Jurkat, Clone E6-1 (cell line): ENCODE data around the gene EML1.
"Not testable (repeated sequence)": the region's sequence is repeated elsewhere in the genome, so short reads cannot be mapped to it uniquely, and the experiment has no call there.

Experiments
- DNase-seq: peaks from one replicate; pipeline ENCODE4 v3.0.0-alpha.2; 2011; ENCODE audit warnings: low read depth, low spot score
- H3K4me3 ChIP-seq: 2 replicates; pipeline ENCODE4 v1.5.1; 2011; ENCODE audit warnings: mild to moderate bottlenecking, low read length, control low read depth, moderate library complexity

EML1 gene

DNA sequence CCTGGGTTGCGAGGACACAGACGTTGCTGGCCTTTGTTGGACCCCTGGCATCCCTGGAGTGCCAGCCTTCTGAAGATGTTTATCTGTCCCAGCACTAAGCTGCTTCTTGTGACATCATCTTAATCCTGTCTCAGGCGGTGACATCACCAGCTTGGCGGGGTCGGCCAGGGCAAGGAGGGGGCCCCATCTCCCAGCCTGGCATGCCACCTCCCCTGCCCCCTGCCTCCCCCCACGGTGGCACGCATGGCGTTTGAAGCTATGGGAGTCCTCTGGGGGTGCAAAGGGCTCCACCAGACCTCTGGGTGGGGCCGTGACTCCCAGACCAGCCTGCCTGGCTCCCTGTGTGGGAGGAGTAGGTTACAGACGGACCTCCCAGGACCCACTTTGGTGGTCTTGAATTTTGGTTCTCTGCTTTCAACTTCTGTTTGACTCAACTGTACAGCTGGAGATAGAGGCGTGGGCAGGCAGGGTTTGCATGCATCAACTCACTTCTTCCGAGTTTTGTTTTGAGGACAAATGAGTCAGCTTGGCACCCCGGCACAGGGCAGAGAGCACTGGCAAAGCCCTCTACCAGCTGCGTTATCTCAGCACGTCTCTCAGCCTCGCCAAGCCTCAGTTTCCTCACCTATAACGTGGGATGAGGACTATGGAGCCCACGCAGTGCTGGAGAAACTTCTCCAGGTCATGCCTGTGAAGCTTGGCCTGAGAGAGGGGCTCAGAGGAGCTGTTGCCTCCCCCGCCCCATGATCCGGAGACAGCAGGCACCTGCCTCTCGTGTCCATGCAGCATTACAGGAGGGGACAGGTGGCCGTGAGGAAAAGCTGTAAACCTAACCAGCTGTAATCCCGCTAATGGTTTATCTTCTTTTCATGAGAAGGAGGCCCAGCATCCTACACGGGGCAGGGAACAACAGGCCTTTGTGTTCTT lies 38.8 kb upstream of the EML1 start:
- no peak overlapping the region for H3K4me3 ChIP-seq
- DNase-seq = no peak

DNA sequence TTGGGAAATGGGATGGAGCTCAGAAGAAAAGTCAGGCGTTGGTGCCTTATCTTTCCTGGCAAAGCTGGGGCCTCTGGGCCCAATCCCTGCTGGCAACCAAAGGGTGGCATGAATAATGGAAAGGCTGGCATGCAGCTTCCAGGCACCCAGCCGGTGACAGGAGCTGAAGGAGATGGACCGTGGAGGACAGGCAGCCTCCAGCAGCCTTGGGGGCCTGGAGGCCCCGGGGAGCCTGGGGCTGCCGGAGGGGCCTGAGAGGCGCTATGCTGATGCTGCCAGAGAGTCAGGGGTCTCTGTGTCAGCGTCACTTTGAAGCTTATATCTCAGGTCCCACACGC lies 38.2 kb upstream of the EML1 start:
- H3K4me3 ChIP-seq = no peak overlapping the region
- no peak for DNase-seq

DNA sequence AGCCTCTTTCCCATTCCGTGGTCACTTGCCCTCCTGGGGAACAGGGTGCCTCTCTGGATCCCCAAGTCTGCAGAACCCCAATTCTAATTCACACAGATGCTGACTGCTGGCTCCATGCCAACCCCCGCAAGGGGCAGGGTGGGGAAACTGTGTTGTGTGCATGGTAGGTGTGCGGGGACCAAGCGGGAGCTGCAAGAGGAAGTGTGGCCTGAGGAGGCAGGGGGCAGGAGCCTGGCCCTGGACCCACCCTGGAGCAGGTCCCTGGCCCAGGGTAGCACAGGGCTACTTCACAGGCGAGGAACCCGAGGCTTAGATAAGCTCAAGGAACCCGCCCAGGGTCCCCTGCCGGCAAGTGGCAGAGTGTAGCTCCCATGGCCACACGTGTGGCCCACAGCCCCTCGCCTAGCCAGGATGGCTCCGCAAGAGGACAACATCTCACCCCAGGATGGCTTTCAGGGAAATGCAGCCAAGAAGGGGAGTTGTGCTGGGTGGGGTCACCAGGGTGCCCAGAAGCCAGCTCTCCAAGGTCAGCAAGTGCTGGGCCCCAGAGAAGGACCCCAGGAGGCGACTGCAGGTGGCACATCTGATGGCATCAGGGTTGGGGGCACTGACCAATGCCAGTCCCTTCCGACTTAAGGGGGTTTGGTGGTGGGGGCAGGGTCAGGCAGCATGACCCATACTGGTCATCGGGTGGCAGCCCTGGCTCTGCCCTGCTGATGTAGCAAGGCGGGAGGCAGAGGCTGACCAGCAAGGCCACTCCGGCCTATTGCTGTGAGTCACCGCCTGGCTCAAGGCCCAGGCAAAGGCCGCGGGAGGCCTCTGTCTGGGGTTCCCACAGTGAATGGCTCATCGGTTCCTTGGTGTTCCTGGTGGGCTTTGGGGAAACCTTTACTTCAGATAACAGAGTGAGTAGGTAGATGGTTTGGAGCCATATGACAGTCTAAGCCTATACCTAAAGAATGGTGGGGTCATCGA lies 37.3 kb upstream of the EML1 start:
- DNase-seq = no peak
- no peak overlapping the region for H3K4me3 ChIP-seq

DNA sequence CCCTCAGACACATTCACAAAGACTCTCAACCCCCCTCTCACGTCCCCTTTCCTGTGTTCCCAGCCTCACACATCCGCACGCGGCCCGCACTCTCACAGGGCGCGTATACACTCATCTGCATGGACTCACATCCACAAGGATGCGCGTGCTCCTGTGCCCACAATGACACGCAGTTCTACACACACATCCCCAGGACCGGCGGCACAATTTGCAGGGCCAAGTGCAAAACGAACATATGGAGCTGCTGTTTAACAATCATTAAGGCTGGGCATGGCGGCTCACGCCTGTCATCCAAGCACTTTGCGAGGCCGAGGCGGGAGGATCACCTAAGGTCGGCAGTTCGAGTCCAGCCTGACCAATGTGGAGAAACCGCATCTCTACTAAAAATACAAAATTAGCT lies 36.4 kb upstream of the EML1 start:
- DNase-seq = no peak
- H3K4me3 ChIP-seq = no peak overlapping the region

DNA sequence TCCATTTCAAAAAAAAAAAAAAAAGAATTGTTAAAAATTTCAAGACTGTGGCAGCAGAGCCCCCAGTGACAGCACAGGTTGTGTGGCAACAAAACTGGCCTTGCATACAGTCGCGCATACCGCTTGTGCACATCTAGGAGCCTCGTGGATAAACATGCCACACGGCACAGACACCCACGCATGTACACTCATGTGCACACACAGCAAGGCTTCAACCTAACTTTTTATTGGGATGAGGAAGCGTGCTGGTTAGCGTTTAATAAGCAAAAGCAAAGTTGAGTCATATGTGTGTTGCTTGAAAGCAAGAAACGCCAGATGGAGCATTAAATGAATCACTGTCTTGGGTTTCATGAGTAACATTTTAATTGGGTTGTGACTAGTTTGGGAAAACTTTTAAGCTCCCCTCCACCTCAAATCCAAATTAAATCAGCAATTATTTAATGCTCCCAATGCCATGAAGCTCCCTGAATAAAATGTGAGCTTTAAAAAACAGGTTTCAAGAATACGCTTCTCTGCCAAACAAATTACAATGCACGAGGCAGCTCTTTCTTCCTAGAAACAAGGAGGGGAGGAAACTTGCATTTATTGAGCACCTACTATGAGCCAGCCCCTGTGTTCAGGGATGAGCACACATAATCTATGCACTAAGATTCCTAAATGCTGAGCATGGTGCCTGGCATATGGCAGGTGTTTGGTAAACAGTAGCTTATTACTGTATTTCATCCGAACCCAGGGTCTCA lies 35.7 kb upstream of the EML1 start:
- DNase-seq = no peak
- no peak overlapping the region for H3K4me3 ChIP-seq

DNA sequence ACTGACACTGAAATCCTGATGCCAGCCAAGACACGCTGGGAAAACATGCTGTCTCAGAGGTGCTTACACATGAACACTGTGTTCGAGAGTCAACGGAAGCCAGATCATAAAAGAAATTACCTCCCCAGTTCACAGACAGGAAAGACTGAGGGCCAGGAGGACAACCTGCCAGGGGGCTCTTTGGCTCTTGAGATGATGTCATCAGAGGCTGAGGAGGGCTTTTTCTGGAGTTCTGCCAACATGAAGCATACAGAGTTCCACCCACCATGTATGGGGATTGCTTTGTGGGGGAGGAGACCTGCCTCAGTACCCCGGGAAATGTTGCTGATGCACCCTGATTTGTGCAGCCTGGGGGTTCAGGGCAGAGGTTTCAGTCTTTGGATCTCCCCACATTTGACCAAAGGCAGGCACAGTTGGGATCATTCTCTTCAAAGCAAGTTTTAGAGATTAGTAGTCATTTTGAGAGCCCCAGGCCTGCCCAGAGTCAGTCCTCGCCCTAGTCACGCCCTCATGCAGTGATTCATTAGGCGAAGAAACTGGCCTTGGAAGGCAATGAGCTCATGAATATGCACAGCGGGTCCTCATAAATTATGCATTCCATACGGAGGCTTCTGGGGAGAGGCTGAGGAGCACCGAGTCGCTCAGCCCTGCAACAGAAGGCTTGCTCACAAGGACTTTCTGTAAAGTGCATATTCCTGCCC lies 34.9 kb upstream of the EML1 start:
- DNase-seq = no peak

DNA sequence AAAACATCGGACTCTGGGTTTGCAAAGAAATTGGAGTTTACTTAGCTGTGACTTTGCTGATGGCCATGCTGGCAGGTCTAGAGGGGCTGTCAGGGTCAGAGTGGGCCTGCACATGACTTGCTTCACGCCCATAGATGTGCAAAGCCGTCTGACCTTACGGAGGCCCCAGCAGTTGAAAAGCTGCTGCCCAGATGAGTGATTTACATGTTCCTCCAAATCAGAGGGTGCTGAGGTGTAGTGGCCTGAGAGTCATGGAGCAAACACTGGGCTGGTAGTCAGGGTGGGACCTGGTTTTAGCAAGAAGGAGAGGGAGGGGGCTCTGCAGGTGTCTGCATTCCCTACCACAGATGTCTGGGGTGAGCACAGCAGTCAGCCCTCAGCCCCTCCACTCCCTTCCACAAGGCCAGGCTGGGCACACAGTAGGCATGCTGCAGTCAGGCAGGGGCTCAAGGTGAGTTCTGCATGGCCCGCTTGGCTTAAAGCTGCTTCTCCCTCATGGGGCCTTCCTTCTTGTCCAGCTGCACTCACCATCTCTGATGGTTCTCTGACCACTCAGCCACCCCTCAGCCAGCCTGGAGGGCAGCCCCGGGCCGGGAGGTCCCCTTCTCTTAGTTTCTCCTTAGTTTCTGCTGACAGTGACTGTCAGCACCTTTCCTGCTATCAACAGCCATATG lies 34.2 kb upstream of the EML1 start:
- DNase-seq = no peak
- no peak overlapping the region for H3K4me3 ChIP-seq

More for the DNA sequence above, 34.9 kb upstream of the EML1 start:
- H3K4me3 ChIP-seq = no peak overlapping the region

DNA sequence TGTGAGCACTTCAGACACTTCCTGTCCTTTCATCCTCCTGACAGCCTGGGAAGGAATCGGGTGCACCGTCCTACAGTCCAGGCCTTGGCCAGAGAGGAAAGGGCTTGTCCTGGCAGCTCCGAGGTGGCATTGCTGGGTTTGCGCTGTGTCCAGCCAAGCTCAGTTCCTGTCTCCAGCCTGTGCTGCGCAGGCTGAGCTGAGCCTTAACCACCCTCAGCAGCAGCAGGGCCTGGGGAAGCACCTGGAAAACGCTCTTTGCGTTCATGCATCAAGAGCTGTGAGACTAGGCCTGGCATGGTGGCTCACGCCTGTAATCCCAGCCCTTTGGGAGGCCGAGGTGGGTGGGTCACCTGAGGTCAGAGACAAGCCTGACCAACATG lies 33.7 kb upstream of the EML1 start:
- no peak overlapping the region for H3K4me3 ChIP-seq
- no peak for DNase-seq

DNA sequence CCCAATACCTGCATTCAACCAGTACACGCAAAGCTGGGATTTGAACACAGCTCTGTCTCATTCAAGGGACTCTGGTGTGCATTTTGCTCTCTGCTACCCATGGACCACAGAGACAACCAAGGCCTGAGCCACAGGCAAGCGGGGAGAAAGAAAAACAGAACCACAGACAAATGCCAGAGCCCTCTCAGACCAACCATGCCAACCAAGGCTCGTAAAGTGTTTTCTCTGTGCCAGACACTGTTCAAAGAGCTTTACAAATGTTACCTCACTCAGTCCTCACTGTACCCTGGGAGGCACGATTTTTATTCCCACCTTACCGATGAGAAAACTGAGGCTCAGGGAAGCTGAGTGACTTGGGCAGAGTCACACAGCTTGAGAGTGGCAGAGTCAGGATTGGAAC lies 32.4 kb upstream of the EML1 start:
- no peak overlapping the region for H3K4me3 ChIP-seq
- no peak for DNase-seq

DNA sequence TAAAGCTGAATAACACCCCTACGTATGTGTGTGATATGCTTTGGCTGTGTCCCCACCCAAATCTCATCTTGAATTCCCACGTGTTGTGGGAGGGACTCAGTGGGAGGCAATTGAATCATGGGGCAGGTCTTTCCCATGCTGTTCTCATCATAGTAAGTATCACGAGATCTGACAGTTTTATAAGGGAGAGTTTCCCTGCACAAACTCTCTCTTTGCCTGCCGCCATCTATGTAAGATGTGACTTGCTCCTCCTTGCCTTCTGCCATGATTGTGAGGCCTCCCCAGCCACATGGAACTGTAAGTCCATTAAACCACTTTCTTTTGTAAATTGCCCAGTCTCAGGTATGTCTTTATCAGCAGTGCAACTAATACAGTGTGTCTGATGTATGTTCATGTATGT lies 30.3 kb upstream of the EML1 start:
- not testable (repeated sequence) for H3K4me3 ChIP-seq, DNase-seq

DNA sequence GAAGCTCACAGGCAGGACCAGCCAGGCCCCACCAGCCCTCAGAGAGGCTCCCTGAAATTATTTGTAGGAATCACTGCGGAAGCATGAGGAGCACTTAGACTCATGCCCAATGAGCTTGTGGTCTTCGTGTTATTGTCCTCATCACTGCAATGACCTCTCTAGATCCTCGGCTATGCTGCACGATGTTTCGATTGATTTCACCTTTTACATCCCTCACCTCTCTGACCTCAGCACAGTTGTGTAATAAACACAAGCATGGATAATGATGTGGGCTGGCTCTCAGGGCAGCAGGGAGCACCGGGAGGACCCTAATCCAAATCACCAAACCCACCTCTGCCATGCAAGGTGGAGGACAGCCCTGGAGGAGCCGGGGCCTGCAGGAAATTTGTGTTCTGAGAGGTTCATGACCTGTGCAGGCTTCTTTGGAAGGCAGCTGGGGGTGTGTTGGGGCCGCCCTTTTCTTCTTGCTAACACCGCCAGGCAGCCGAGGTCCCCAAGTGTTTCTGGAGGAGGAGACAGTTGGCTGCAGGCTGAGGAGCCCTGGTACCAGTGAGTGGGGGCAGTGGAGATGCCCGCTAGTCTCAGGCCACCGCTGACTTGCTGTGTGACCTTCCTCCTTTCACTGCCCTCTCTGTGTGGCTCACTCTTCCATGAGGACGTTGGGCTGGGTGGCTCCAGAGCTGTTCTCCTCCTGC lies 29.5 kb upstream of the EML1 start:
- no peak for DNase-seq
- no peak overlapping the region for H3K4me3 ChIP-seq

DNA sequence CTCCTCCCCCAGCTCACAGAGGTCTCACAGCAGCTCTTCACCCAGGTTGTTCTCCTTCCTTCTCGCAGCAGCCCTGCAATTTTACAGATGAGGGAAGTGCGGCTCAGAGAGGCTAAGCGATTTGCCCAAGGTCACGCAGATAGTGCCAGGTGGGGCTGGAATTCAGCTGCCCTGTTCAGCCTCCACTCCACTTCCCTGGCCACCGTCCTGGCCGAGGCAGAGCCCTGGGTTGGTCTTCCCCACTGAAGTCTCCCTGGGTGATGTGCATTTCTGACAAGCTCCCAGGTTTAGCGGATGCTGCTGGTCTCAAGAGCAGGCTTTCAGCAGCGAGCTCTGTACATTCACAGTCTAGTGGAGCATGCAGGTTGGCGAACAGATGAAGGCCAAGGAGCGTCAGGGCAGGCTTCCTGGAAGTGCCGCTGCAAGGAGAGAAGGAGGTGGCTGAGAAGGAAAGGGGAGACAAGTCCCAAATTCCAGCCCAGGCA lies 28.9 kb upstream of the EML1 start:
- H3K4me3 ChIP-seq = no peak overlapping the region
- DNase-seq = no peak

DNA sequence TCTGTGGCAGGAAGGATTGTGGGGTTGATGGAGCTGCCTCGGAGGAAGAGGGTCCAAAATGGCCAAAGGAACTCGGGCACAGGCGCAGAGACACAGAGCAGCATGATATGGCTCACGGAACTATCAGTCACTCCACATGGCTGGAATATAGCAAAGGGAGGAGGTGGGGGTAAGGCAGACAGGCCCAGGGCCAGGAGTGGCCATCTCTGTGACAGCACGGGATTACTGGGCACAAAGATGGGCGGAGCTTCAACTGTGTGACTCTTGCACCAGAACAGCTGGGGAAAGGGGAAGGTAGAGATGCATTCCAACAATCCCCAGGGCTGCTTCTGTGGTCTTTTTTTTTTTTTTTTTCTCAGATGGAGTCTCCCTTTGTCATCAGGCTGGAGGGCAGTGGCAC lies 24.8 kb upstream of the EML1 start:
- DNase-seq = no peak
- no peak overlapping the region for H3K4me3 ChIP-seq

DNA sequence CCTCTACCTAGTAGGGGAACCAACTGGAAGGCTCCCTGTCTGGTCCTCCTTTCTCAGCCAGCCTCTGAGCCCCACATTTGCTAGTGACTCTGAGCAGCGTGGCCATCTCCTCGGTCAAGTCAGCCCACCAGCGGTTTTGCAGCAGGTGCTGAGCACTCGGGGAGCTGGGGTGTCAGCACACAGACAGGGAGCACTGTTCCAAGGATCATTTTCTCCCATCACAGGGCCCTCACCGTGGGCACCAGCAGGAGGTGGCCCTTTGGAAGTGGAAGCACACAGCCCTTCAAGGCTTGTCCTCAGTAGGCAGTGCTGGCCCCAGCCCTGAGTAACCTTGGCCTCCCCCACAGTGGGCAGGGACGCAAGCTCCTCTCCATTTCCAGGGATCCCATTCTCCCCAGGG lies 24.1 kb upstream of the EML1 start:
- no peak for DNase-seq
- no peak overlapping the region for H3K4me3 ChIP-seq

DNA sequence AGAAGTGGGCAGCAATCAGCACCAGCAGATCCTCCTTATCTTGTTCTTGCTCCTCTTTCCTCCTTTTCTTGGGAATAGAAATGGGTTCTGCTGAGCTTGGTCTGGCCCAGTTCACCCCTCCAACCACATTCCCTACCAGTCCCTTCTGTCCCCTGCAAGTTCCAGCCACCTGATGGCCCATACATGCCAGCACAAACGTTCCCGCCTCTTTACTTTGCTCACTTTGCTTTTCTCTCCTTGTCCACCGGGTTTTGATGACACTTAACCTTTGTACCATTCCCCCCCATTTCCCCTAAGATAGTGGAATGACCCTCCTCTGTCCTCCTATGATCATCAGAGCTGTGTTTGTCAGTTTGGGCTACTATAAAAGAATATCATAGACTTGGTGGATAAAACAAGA lies 23.4 kb upstream of the EML1 start:
- DNase-seq = no peak
- H3K4me3 ChIP-seq = no peak overlapping the region

DNA sequence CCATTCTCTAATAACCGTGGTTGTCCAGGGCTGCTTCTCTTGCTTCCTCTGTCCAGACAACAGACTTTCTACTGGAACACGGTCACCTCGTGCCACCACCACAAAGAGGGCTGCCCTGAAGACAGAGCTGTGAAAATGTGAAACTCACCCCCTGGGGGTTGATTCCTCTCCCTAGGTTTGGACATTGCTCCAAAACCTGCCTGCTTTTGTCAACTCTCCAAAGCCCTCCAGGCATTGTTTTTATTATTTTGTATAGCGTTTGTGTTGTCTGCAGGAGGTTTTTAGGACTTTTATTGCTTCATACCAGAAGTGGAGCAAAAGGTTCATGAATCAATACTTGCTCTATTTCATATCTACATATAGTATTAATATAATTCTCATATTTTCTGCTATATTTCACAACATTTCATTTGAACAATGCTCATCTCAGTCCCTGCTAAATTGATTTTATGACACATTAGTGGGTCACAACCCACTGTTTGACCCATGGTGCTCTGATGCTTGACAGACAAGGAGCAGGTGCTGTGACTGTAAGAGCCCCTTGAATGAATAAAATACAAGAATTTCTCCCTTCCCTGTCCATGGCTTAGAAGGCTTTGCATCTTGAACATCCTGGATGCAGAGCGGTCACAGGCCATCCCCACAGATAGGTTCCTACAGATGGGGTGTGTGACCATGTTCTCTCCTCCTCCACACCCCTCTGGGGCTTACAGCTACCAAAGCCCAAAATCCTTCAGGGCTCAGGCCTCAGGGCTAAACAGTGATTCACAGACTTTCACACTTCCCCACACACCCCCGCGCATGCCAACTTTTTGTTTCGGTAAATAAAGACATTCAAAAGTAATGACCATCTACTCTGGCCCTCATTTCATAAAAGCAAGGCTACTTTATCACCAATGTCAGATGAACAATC lies 20.6 kb upstream of the EML1 start:
- no peak overlapping the region for H3K4me3 ChIP-seq
- no peak for DNase-seq
